ENCODE results near the gene RNF144A.

GRCh38 chr2:6994536-6995128 is 77.4 kb downstream of the RNF144A start:
- no peak for TF ChIP-seq POLR2AphosphoS5 (IDR thresholded peaks at IDR 0.05; ENCODE audit: low read length)
- TF ChIP-seq ZNF592 (IDR thresholded peaks at IDR 0.05): no peak
- TF ChIP-seq, protein P1, sequence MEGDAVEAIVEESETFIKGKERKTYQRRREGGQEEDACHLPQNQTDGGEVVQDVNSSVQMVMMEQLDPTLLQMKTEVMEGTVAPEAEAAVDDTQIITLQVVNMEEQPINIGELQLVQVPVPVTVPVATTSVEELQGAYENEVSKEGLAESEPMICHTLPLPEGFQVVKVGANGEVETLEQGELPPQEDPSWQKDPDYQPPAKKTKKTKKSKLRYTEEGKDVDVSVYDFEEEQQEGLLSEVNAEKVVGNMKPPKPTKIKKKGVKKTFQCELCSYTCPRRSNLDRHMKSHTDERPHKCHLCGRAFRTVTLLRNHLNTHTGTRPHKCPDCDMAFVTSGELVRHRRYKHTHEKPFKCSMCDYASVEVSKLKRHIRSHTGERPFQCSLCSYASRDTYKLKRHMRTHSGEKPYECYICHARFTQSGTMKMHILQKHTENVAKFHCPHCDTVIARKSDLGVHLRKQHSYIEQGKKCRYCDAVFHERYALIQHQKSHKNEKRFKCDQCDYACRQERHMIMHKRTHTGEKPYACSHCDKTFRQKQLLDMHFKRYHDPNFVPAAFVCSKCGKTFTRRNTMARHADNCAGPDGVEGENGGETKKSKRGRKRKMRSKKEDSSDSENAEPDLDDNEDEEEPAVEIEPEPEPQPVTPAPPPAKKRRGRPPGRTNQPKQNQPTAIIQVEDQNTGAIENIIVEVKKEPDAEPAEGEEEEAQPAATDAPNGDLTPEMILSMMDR (IDR thresholded peaks at IDR 0.05 in 2 of 3, conservative IDR thresholded peaks at IDR 0.05 in 1 of 3; ENCODE audit: control insufficient read depth in 2 of 3, extremely low read depth in 1 of 3, insufficient read depth in 1 of 3, low read depth in 3 of 3, low read length in 3 of 3): no peak
- no peak for TF ChIP-seq POLR2A (IDR thresholded peaks at IDR 0.05; ENCODE audit: low read depth, low read length)
- no peak for TF ChIP-seq ATF3 (IDR thresholded peaks at IDR 0.05; ENCODE audit: borderline replicate concordance, extremely low read depth, low read depth, low read length)
- no peak for TF ChIP-seq HDAC6 (IDR thresholded peaks at IDR 0.05; ENCODE audit: unreplicated experiment)
- no peak for TF ChIP-seq MTA3 (IDR thresholded peaks at IDR 0.05; ENCODE audit: borderline replicate concordance, low read length)
- no peak for TF ChIP-seq YY1 (IDR thresholded peaks at IDR 0.05; ENCODE audit: low read depth, low read length)
- TF ChIP-seq, protein P2, sequence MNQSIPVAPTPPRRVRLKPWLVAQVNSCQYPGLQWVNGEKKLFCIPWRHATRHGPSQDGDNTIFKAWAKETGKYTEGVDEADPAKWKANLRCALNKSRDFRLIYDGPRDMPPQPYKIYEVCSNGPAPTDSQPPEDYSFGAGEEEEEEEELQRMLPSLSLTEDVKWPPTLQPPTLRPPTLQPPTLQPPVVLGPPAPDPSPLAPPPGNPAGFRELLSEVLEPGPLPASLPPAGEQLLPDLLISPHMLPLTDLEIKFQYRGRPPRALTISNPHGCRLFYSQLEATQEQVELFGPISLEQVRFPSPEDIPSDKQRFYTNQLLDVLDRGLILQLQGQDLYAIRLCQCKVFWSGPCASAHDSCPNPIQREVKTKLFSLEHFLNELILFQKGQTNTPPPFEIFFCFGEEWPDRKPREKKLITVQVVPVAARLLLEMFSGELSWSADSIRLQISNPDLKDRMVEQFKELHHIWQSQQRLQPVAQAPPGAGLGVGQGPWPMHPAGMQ (IDR thresholded peaks at IDR 0.05; ENCODE audit: borderline replicate concordance): no peak
- TF ChIP-seq MYC (IDR thresholded peaks at IDR 0.05; ENCODE audit: insufficient read depth, insufficient read length, insufficient replicate concordance, low read length, severe bottlenecking): no peak
- no peak for TF ChIP-seq RFX5 (IDR thresholded peaks at IDR 0.05; ENCODE audit: low read depth, low read length)
- TF ChIP-seq, protein P3, sequence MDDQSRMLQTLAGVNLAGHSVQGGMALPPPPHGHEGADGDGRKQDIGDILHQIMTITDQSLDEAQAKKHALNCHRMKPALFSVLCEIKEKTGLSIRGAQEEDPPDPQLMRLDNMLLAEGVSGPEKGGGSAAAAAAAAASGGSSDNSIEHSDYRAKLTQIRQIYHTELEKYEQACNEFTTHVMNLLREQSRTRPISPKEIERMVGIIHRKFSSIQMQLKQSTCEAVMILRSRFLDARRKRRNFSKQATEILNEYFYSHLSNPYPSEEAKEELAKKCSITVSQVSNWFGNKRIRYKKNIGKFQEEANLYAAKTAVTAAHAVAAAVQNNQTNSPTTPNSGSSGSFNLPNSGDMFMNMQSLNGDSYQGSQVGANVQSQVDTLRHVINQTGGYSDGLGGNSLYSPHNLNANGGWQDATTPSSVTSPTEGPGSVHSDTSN (IDR thresholded peaks at IDR 0.05; ENCODE audit: insufficient replicate concordance, low read depth, low read length): no peak
